HuH-7.5 (cell line): Measurements from ENCODE around the gene ASTL.

ENCODE experiments used
- DNase-seq: peaks from one replicate; pipeline ENCODE4 v3.0.0; 2011; ENCODE audit warnings: low spot score

ASTL gene

DNA sequence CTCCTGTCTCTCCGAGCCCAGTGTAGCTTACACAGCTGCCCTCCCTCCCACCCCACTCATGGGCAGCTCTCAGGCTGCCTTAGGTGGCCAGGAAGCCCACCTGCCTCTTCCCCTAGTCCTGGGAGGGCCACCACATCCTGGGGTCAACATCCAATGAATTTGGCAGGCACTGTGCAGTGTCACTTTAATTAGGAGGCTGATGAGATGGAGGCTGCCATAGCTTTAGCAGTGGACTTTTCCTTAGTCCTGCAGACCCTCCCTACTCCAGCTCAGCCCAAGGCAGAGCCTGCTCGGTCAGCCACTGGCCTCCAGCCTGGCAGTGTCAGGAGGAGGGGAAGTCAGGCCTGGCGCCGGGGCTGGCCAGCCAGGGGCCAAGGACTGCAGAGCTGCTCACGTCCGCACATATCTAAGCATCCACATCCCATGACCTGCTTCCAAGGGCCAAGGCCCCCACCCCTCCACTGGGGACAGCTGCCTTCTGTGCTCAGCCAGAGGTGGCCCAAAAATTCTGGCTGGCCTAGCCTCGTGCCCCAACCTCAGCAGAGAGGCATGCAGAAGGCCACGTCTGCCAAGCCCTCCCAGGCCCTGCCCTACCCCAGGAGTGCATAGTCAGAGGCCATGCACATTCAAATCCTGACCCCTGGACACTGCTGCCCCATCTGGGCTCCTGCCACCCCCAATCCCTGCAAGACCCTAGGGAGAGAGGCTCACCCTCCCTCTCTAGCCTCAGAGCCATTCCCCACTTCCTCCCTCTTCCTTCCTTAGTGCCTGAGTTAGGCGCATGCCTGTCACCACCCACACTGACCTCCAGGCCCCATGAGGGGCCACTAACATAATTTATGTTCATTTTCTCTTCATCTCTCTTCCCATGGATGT lies 55.0 kb downstream of the ASTL start:
- no peak for DNase-seq

DNA sequence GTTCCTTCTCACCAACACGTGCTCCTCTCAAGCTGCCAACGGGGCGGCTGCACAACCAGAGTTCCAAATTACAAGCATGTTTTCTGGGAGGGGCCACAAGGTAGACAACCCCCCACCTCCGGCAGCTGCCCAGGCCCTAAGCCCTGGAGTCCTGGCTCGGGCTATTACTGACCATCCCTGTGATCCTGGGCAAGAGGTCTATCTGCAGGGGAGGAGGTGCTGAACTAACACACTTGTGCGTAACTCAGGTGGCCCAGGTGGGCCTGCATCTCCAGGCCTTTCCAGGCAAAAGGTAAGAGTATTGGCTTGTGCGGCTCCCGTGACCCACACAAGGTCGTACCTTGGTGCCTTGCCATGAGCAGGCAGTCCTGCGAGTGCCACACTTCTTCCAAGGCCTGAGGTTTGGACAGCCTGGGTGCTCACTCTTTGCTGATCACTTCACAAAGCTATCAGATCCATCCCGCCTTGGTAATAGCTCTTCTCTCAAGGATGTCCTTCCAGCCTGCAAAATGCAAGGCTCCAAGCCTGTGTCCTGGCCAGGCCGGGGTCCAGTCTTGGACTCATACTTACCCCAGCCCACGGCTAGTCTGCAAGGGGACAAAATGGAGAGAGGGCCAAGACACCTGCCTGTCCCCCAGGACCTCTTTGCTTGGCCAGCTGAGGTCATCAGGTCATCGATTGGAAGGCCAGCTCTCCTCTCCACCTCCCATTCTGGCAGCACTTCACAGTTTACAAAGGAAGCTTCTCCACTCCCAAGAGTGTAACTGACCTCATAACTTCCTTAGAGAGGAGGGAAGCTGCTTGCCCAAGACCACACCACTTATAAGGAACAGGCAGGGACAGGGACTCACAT lies 55.9 kb downstream of the ASTL start:
- DNase-seq: no peak

- DNase-seq: no peak
Observed at GRCh38 chr2:96081042-96081441, 57.3 kb downstream of the ASTL start.

- DNase-seq: no peak
Observed at GRCh38 chr2:96075199-96075771, 63.0 kb downstream of the ASTL start.

DNA sequence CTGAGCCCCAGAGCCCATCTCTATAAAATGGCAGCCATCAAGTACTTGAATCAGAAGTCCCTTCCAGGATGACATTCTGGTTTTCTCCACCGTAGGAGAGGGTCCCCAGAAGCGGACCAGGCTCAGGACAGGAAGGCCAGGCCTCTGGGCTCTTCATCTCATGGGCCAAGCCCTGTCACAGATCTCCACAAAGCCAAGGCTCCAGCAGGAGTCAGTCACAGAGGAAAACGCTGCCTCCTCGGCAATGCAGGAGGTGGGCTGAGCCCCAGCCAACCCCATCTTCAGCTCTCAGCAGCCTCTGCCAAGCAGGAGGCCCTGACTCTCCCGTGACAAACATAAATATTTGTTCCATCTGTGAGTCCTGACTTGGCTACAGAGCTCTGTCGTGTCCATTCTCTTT lies 64.1 kb downstream of the ASTL start:
- no peak for DNase-seq

DNA sequence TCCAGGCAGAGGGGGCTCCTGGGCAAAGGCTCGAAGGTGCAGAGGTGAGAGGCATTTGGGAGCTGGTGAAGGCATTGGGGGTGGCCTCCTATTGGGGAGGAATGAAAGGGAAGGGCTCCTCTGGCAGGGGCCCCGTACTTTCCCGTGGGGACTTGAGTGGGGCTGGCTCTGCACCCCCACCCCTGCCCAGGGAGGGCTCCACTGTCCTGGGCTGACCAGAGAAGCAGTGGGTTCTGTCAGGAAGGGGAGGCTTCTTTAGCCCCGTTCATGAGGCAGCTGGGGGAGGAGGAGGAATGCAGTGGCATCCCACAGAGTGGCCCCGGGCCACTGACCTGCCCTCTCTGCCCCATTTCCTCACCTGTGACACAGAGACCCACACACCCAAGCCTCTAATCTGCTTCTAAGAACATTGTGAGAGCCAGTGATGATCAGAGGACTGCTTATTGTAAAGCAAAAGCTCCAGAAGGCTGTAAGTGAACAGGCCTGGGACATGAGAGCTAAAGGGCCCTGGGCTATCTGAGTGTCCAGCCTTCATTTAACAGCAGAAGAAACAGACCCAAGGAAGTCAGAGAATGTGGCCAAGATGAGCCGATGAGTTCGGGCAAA lies 65.0 kb downstream of the ASTL start:
- no peak for DNase-seq
